Measurements from ENCODE around the gene WBP2.

The WBP2 gene

GRCh38 chr17:75807861-75808260 lies 47.3 kb downstream of the WBP2 start:
- TF ChIP-seq CTCF (IDR thresholded peaks at IDR 0.05; ENCODE audit: low read depth, low read length) = no peak
- H3K4me3 ChIP-seq (ENCODE audit: low read depth, low read length) = no peak overlapping the region

GRCh38 chr17:75806822-75807500 lies 48.2 kb downstream of the WBP2 start:
- H3K4me3 ChIP-seq (ENCODE audit: low read depth, low read length) = no peak overlapping the region

GRCh38 chr17:75803883-75804282 lies 51.3 kb downstream of the WBP2 start:
- H3K4me3 ChIP-seq (ENCODE audit: low read depth, low read length) = no peak overlapping the region
- no peak for TF ChIP-seq CTCF (IDR thresholded peaks at IDR 0.05; ENCODE audit: low read depth, low read length)

More at GRCh38 chr17:75806822-75807500, 48.2 kb downstream of the WBP2 start:
- no peak for TF ChIP-seq CTCF (IDR thresholded peaks at IDR 0.05; ENCODE audit: low read depth, low read length)

GRCh38 chr17:75799402-75799801 lies 55.7 kb downstream of the WBP2 start:
- no peak for TF ChIP-seq CTCF (IDR thresholded peaks at IDR 0.05; ENCODE audit: low read depth, low read length)
- no peak overlapping the region for H3K4me3 ChIP-seq (ENCODE audit: low read depth, low read length)

GRCh38 chr17:75795820-75796607 lies 59.1 kb downstream of the WBP2 start:
- H3K4me3 ChIP-seq (ENCODE audit: low read depth, low read length) = no peak overlapping the region
- TF ChIP-seq CTCF (IDR thresholded peaks at IDR 0.05; ENCODE audit: low read depth, low read length) = no peak

Data from WI38 (cell line).